ENCODE data around the gene CCDC196.

The CCDC196 gene

GRCh38 chr14:66493750-66494149 lies 7.6 kb downstream of the CCDC196 start:
- Histone ChIP-seq H3K9ac (ENCODE audit: low read length) (no peak overlapping the region), H3K9me3 (ENCODE audit: insufficient read depth, low read length) (no peaks in the 10 kb centered on the region), H4K20me1 (ENCODE audit: insufficient read depth, low read length) (no peaks in the 10 kb centered on the region), H3K4me3 (ENCODE audit: low read length) (no peak overlapping the region), H3K79me2 (ENCODE audit: low read length) (no peaks in the 10 kb centered on the region), H3K4me2 (ENCODE audit: low read length) (no peak overlapping the region), H3K4me1 (ENCODE audit: low read length) (peaks cover 4% of the 10 kb centered on the region; the same call in 1 of the 2 replicates), H2AFZ (ENCODE audit: low read depth, low read length) (no peak overlapping the region), H3K36me3 (replicated peaks; ENCODE audit: low read depth, low read length) (no peaks in the 10 kb centered on the region), H3K27ac (ENCODE audit: low read length) (no peak overlapping the region), H3K27me3 (ENCODE audit: low read depth, low read length) (no peaks in the 10 kb centered on the region)
- TF ChIP-seq CTCF (IDR thresholded peaks at IDR 0.05; ENCODE audit: low read depth, low read length), result no peak
- no peak for TF ChIP-seq EZH2phosphoT487 (IDR thresholded peaks at IDR 0.05; ENCODE audit: low read depth)

- H3K9ac ChIP-seq (ENCODE audit: low read length), result no peak overlapping the region
- H3K4me3 ChIP-seq (ENCODE audit: low read length), result no peak overlapping the region
- no peak overlapping the region for H2AFZ ChIP-seq (ENCODE audit: low read depth, low read length)
- H3K79me2 ChIP-seq (ENCODE audit: low read length), result no peaks in the 10 kb centered on the region
- no peaks in the 10 kb centered on the region for H3K36me3 ChIP-seq (replicated peaks; ENCODE audit: low read depth, low read length)
- H3K27ac ChIP-seq (ENCODE audit: low read length), result no peak overlapping the region
- H4K20me1 ChIP-seq (ENCODE audit: insufficient read depth, low read length), result no peaks in the 10 kb centered on the region
- H3K9me3 ChIP-seq (ENCODE audit: insufficient read depth, low read length), result no peaks in the 10 kb centered on the region
- TF ChIP-seq EZH2phosphoT487 (IDR thresholded peaks at IDR 0.05; ENCODE audit: low read depth), result no peak
- TF ChIP-seq CTCF (IDR thresholded peaks at IDR 0.05; ENCODE audit: low read depth, low read length), result peak; percentile 83
- no peaks in the 10 kb centered on the region for H3K27me3 ChIP-seq (ENCODE audit: low read depth, low read length)
- peak overlapping the region; percentile 24 for H3K4me2 ChIP-seq (ENCODE audit: low read length)
- H3K4me1 ChIP-seq (ENCODE audit: low read length), result peaks cover 4% of the 10 kb centered on the region; the same call in 1 of the 2 replicates
These were observed 9.3 kb downstream of the CCDC196 start for GRCh38 chr14:66495218-66496098.

- H3K9ac ChIP-seq (ENCODE audit: low read length), result no peak overlapping the region
- H3K4me2 ChIP-seq (ENCODE audit: low read length), result no peak overlapping the region
- no peak overlapping the region for H2AFZ ChIP-seq (ENCODE audit: low read depth, low read length)
- TF ChIP-seq CTCF (IDR thresholded peaks at IDR 0.05; ENCODE audit: low read depth, low read length), result no peak
- no peak for TF ChIP-seq EZH2phosphoT487 (IDR thresholded peaks at IDR 0.05; ENCODE audit: low read depth)
- H3K36me3 ChIP-seq (replicated peaks; ENCODE audit: low read depth, low read length), result no peaks in the 10 kb centered on the region
- no peak overlapping the region for H3K27ac ChIP-seq (ENCODE audit: low read length)
- H3K9me3 ChIP-seq (ENCODE audit: insufficient read depth, low read length), result no peaks in the 10 kb centered on the region
- H3K4me3 ChIP-seq (ENCODE audit: low read length), result no peak overlapping the region
- H3K4me1 ChIP-seq (ENCODE audit: low read length), result peaks cover 4% of the 10 kb centered on the region; the same call in 1 of the 2 replicates
- H4K20me1 ChIP-seq (ENCODE audit: insufficient read depth, low read length), result no peaks in the 10 kb centered on the region
- no peaks in the 10 kb centered on the region for H3K27me3 ChIP-seq (ENCODE audit: low read depth, low read length)
- no peaks in the 10 kb centered on the region for H3K79me2 ChIP-seq (ENCODE audit: low read length)
These were observed 10.1 kb downstream of the CCDC196 start for GRCh38 chr14:66496188-66496807.

- H3K27me3 ChIP-seq (ENCODE audit: low read depth, low read length), result no peaks in the 10 kb centered on the region
- H3K79me2 ChIP-seq (ENCODE audit: low read length), result no peaks in the 10 kb centered on the region
- H3K4me1 ChIP-seq (ENCODE audit: low read length), result peaks cover 4% of the 10 kb centered on the region; the same call in 1 of the 2 replicates
- H3K4me3 ChIP-seq (ENCODE audit: low read length), result no peak overlapping the region
- no peak overlapping the region for H3K4me2 ChIP-seq (ENCODE audit: low read length)
- no peak for TF ChIP-seq EZH2phosphoT487 (IDR thresholded peaks at IDR 0.05; ENCODE audit: low read depth)
- no peak for TF ChIP-seq CTCF (IDR thresholded peaks at IDR 0.05; ENCODE audit: low read depth, low read length)
- no peaks in the 10 kb centered on the region for H3K36me3 ChIP-seq (replicated peaks; ENCODE audit: low read depth, low read length)
- H4K20me1 ChIP-seq (ENCODE audit: insufficient read depth, low read length), result no peaks in the 10 kb centered on the region
- no peak overlapping the region for H2AFZ ChIP-seq (ENCODE audit: low read depth, low read length)
- H3K27ac ChIP-seq (ENCODE audit: low read length), result no peak overlapping the region
- no peak overlapping the region for H3K9ac ChIP-seq (ENCODE audit: low read length)
- no peaks in the 10 kb centered on the region for H3K9me3 ChIP-seq (ENCODE audit: insufficient read depth, low read length)
These were observed 10.7 kb downstream of the CCDC196 start for GRCh38 chr14:66496911-66497310.

Data from OCI-LY3 (cell line).